ENCODE measurements around the gene AKT3.
A peak's percentile ranks its signal among the peaks of the same experiment; 100 is the strongest.

The AKT3 gene

GRCh38 chr1:243708210-243708609 is 141.8 kb downstream of the AKT3 start:
- H3K36me3 ChIP-seq (replicated peaks; ENCODE audit: insufficient read depth, low read length): no peaks in the 10 kb centered on the region
- no peaks in the 10 kb centered on the region for H3K9me3 ChIP-seq (replicated peaks; ENCODE audit: insufficient read depth, low read length)
- no peaks in the 10 kb centered on the region for H3K27me3 ChIP-seq (replicated peaks; ENCODE audit: insufficient read depth, low read length)
- no peak overlapping the region for H3K4me3 ChIP-seq (ENCODE audit: low read length)
- no peak overlapping the region for H3K27ac ChIP-seq (ENCODE audit: low read length)
- H3K4me2 ChIP-seq (ENCODE audit: low read depth, low read length): no peak overlapping the region
- H4K20me1 ChIP-seq (ENCODE audit: insufficient read depth, low read length): no peaks in the 10 kb centered on the region
- no peak for DNase-seq
- H3K9ac ChIP-seq (ENCODE audit: low read length): no peak overlapping the region
- H3F3A ChIP-seq (ENCODE audit: insufficient read depth, low read length): no peaks in the 10 kb centered on the region; the same call in 1 of the 2 replicates
- no peaks in the 10 kb centered on the region for H3K4me1 ChIP-seq (ENCODE audit: low read length)
- no peaks in the 10 kb centered on the region for H3K79me2 ChIP-seq (ENCODE audit: low read length)
- TF ChIP-seq, protein P1, sequence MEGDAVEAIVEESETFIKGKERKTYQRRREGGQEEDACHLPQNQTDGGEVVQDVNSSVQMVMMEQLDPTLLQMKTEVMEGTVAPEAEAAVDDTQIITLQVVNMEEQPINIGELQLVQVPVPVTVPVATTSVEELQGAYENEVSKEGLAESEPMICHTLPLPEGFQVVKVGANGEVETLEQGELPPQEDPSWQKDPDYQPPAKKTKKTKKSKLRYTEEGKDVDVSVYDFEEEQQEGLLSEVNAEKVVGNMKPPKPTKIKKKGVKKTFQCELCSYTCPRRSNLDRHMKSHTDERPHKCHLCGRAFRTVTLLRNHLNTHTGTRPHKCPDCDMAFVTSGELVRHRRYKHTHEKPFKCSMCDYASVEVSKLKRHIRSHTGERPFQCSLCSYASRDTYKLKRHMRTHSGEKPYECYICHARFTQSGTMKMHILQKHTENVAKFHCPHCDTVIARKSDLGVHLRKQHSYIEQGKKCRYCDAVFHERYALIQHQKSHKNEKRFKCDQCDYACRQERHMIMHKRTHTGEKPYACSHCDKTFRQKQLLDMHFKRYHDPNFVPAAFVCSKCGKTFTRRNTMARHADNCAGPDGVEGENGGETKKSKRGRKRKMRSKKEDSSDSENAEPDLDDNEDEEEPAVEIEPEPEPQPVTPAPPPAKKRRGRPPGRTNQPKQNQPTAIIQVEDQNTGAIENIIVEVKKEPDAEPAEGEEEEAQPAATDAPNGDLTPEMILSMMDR (IDR thresholded peaks at IDR 0.05; ENCODE audit: low read length): peak; percentile 43
- TF ChIP-seq EZH2phosphoT487 (IDR thresholded peaks at IDR 0.05; ENCODE audit: low read length): no peak
- H2AFZ ChIP-seq (ENCODE audit: low read length): no peak overlapping the region
- H3K9me2 ChIP-seq (replicated peaks; ENCODE audit: insufficient read depth, low read length): no peaks in the 10 kb centered on the region

DNA sequence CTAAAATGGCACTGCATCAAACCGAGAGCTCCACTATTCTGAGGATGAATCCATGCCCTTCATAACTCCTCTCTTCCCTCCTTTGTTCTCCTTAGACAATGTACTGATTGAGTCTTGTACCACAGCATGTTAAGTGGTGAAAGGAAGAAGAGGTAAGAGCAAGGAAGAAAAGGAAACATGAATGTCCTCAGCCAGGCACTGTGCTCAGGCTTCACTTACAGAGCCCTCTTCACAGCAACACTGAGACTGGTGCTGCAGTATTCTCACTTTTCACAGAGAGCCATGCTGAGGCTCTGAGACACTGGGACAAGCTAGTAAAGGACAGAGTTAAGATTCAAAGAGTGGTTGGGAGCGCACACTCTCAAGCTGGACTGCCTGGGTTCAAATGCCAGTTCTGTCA is 143.5 kb downstream of the AKT3 start:
- H2AFZ ChIP-seq (ENCODE audit: low read length): no peak overlapping the region
- H3K27me3 ChIP-seq (replicated peaks; ENCODE audit: insufficient read depth, low read length): no peaks in the 10 kb centered on the region
- H3K9me3 ChIP-seq (replicated peaks; ENCODE audit: insufficient read depth, low read length): no peaks in the 10 kb centered on the region
- no peaks in the 10 kb centered on the region for H3K4me1 ChIP-seq (ENCODE audit: low read length)
- TF ChIP-seq EZH2phosphoT487 (IDR thresholded peaks at IDR 0.05; ENCODE audit: low read length) (no peak), EZH2 (optimal IDR thresholded peaks at IDR 0.05; ENCODE audit: low read depth, low read length) (no peak)
- TF ChIP-seq, protein P1 (IDR thresholded peaks at IDR 0.05; ENCODE audit: low read length): no peak
- no peak overlapping the region for H3K27ac ChIP-seq (ENCODE audit: low read length)
- no peaks in the 10 kb centered on the region for H4K20me1 ChIP-seq (ENCODE audit: insufficient read depth, low read length)
- DNase-seq: no peak
- H3K4me2 ChIP-seq (ENCODE audit: low read depth, low read length): no peak overlapping the region
- no peak overlapping the region for H3K9ac ChIP-seq (ENCODE audit: low read length)
- no peak overlapping the region for H3K4me3 ChIP-seq (ENCODE audit: low read length)
- H3K79me2 ChIP-seq (ENCODE audit: low read length): no peaks in the 10 kb centered on the region
- no peaks in the 10 kb centered on the region for H3K36me3 ChIP-seq (replicated peaks; ENCODE audit: insufficient read depth, low read length)
- no peaks in the 10 kb centered on the region; the same call in 1 of the 2 replicates for H3F3A ChIP-seq (ENCODE audit: insufficient read depth, low read length)
- H3K9me2 ChIP-seq (replicated peaks; ENCODE audit: insufficient read depth, low read length): no peaks in the 10 kb centered on the region

DNA sequence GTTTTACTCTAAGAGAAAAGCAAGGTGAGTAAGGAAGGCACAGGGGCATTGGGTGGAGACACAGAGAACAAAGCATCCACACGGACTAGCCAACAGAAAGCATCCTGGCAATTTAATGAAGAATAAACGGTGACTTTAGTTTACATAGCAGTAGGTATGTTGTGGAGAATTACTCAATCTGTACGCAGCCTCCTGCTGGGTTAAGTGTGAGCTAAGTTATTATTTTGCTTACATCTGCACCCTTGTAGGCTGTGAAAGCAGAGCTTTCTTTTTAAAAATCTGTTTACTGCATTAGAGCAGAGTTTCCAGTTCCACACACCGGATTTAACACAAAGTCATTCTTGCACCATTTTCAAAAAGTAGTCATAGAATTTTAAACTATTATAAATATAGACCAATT is 144.5 kb downstream of the AKT3 start:
- H3K4me1 ChIP-seq (ENCODE audit: low read length): no peaks in the 10 kb centered on the region
- no peak for DNase-seq
- no peaks in the 10 kb centered on the region for H3K27me3 ChIP-seq (replicated peaks; ENCODE audit: insufficient read depth, low read length)
- H4K20me1 ChIP-seq (ENCODE audit: insufficient read depth, low read length): no peaks in the 10 kb centered on the region
- no peak overlapping the region for H3K27ac ChIP-seq (ENCODE audit: low read length)
- no peak overlapping the region for H3K4me2 ChIP-seq (ENCODE audit: low read depth, low read length)
- no peaks in the 10 kb centered on the region for H3K36me3 ChIP-seq (replicated peaks; ENCODE audit: insufficient read depth, low read length)
- no peaks in the 10 kb centered on the region for H3K9me3 ChIP-seq (replicated peaks; ENCODE audit: insufficient read depth, low read length)
- no peak overlapping the region for H2AFZ ChIP-seq (ENCODE audit: low read length)
- H3K9me2 ChIP-seq (replicated peaks; ENCODE audit: insufficient read depth, low read length): no peaks in the 10 kb centered on the region
- H3K4me3 ChIP-seq (ENCODE audit: low read length): no peak overlapping the region
- no peaks in the 10 kb centered on the region; the same call in 1 of the 2 replicates for H3F3A ChIP-seq (ENCODE audit: insufficient read depth, low read length)
- no peak overlapping the region for H3K9ac ChIP-seq (ENCODE audit: low read length)
- H3K79me2 ChIP-seq (ENCODE audit: low read length): no peaks in the 10 kb centered on the region
- TF ChIP-seq, protein P1 (IDR thresholded peaks at IDR 0.05; ENCODE audit: low read length): no peak
- TF ChIP-seq EZH2phosphoT487 (IDR thresholded peaks at IDR 0.05; ENCODE audit: low read length) (no peak), EZH2 (optimal IDR thresholded peaks at IDR 0.05; ENCODE audit: low read depth, low read length) (no peak)

Data from MM.1S (cell line).